ENCODE results near the gene TBATA.

TBATA gene

GRCh38 chr10:70786799-70787415 lies 1.7 kb upstream of the TBATA start:
- Histone ChIP-seq H3K4me3 (no peak overlapping the region), H3K9ac (peak overlapping the region in 2 of 11 experiments; percentile 32 to 39; a peak in 4 of 22 replicates), H3K4me2 (peak overlapping the region in 10 of 11 experiments; percentile 22 to 91 (median 72); a peak in 19 of 22 replicates), H3K36me3 (no peaks in the 10 kb centered on the region), H3K9me3 (replicated peaks in 1 of 11) (no peaks in the 10 kb centered on the region), H4K20me1 (no peaks in the 10 kb centered on the region), H3K4me1 (peaks cover 36 to 66% (median 51%) of the 10 kb centered on the region in 10 experiments), H3K27ac (peak overlapping the region in 7 of 11 experiments; percentile 21 to 50 (median 30); a peak in 12 of 22 replicates), H3K27me3 (no peaks in the 10 kb centered on the region)
- no peak for TF ChIP-seq Cebpa-rat (IDR thresholded peaks at IDR 0.05)

DNA sequence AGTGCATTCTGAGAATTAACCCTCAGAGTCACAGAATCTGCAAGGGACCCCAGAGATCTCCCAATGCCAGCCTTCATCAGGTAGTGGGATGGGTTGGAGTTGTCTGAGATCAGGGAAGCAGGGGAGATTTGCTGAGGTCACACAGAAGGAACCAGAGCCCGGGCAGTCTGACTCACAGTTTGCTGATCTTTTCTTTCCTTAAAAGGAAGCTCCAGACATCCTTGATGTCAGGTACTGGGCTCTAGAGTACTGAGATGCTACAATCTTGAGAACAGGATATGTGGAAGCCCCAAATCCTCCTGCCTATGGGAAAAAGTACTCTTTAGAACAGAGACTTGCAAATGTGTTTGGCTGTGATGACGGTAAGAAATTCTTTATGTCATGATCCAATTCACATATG lies 706 bp downstream of the TBATA start:
- no peak for TF ChIP-seq Cebpa-rat (IDR thresholded peaks at IDR 0.05)
- Histone ChIP-seq H3K36me3 (no peaks in the 10 kb centered on the region), H4K20me1 (no peaks in the 10 kb centered on the region), H3K4me2 (peak overlapping the region in 10 of 11 experiments; percentile 63 to 91 (median 74); a peak in 18 of 22 replicates), H3K27me3 (no peaks in the 10 kb centered on the region), H3K9ac (no peak overlapping the region; a peak in 1 of 22 replicates), H3K27ac (peak overlapping the region in 3 of 11 experiments; percentile 29 to 57 (median 55); a peak in 3 of 22 replicates), H3K4me1 (peaks cover 40 to 77% (median 61%) of the 10 kb centered on the region in 10 experiments), H3K4me3 (no peak overlapping the region), H3K9me3 (replicated peaks in 1 of 11) (no peaks in the 10 kb centered on the region)

DNA sequence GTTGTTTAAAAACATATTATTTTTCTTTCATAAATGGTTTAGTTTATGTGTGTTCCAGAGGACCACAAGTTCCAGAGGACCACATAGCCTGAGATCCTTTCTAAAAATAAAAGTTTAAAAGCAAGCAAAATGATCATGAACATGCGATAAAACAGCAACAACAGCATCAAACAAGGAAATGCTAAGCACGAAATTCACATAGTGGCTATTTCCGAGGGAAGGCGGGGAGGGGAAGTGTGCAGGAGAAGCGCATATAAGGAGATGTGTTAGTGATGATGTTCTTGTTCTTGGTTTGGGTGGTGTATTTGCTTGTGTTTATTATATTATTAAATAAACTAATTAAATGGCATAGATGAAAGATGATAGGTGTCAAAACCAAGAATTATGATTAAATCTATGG lies 1.2 kb downstream of the TBATA start:
- H3K4me2 ChIP-seq, result peak overlapping the region in 7 of 11 experiments; percentile 70 to 91 (median 75); a peak in 11 of 22 replicates
- no peak overlapping the region for H3K9ac ChIP-seq
- no peak overlapping the region for H3K4me3 ChIP-seq
- H4K20me1 ChIP-seq, result no peaks in the 10 kb centered on the region
- no peak overlapping the region for H3K27ac ChIP-seq
- peaks cover 45 to 82% (median 65%) of the 10 kb centered on the region in 10 experiments for H3K4me1 ChIP-seq
- H3K27me3 ChIP-seq, result no peaks in the 10 kb centered on the region
- H3K9me3 ChIP-seq (replicated peaks in 1 of 11), result no peaks in the 10 kb centered on the region
- H3K36me3 ChIP-seq, result no peaks in the 10 kb centered on the region
- TF ChIP-seq Cebpa-rat (IDR thresholded peaks at IDR 0.05), result no peak

DNA sequence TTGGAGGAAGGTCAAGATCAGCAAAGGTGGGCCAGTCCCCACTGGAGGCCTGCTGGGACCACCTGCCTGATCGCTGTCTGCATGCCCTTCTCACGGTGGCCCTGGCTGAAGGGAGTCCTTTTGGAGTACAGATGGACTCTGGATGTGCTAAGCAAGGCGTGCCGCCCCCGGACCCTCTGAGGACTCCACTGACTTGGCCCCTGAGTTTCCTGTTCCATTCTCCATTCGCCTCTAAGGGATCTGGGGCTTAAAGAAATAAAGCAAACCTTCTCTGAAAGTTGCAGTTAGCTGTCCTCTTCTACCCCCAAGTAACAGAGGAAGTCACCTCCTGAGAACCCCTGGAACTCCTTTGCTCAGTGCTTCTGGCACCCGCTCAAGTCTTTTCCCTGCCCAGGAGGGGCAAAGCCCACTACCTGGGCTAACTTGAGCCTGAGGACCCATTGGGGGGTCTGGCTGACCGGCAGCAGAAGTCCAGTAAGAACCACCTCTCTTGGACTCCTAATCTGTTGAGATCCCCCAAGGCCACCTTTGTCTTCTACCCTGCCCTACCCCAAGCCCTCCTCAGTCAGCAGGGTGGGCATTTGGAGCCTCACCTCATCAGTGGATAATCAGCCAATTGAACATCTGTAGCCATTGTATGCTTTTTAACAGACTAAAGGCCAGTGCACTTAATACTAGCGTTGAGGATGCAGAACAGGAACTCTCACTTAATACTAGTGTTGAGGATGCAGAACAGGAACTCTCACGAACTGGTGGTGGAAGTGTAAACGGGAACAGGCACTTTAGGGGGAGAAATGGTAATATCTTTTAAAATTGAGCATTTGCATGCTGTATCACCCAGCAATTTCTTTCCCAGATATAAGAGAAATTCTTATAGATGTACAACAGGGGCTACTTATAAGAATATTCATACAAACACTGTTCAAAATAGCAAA lies 2.2 kb downstream of the TBATA start:
- H3K36me3 ChIP-seq, result no peaks in the 10 kb centered on the region
- no peak for TF ChIP-seq Cebpa-rat (IDR thresholded peaks at IDR 0.05)
- H3K27ac ChIP-seq, result peak overlapping the region in 5 of 11 experiments; percentile 7 to 39 (median 25); a peak in 6 of 22 replicates
- H3K27me3 ChIP-seq, result no peaks in the 10 kb centered on the region
- no peaks in the 10 kb centered on the region for H4K20me1 ChIP-seq
- H3K4me2 ChIP-seq, result peak overlapping the region; percentile 37 to 79 (median 63)
- no peak overlapping the region for H3K4me3 ChIP-seq
- no peaks in the 10 kb centered on the region for H3K9me3 ChIP-seq (replicated peaks in 1 of 11)
- peaks cover 53 to 85% (median 73%) of the 10 kb centered on the region in 10 experiments for H3K4me1 ChIP-seq
- H3K9ac ChIP-seq, result no peak overlapping the region; a peak in 2 of 22 replicates

DNA sequence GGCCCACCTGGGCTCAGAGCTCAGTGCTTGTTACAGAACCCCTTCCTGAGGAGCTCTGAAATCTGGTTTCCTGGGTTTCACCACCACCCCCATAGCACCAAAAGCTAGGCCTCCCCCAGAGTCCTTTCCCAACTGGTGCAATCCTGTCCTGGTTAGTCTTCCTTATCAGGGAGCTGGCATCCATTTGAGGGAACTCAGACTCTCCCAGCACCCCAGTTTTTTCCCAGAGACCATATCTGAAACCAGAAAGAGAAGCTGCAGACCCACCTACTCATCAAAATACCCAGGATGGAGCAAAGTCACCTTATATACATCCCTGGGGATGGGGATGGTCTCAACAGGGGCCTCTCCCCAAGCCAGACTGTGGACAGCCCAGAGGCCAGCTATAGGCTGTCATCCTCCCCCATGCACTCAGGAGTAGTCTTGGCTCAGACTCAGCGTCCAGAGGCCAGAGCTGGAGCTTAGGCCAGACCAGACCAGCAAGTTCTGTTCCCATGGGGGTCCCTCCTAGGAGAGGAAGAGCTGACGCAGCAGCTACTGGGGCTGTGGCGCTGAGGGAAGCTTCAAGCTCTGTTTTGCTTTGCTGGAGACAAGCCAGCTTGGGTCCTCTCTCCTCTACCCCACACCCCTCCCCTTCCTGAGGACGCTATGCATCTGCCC lies 3.0 kb downstream of the TBATA start:
- no peaks in the 10 kb centered on the region for H3K9me3 ChIP-seq (replicated peaks in 1 of 11)
- TF ChIP-seq Cebpa-rat (IDR thresholded peaks at IDR 0.05), result no peak
- no peaks in the 10 kb centered on the region for H3K27me3 ChIP-seq
- H3K9ac ChIP-seq, result no peak overlapping the region; a peak in 2 of 22 replicates
- H3K4me1 ChIP-seq, result peaks cover 53 to 80% (median 72%) of the 10 kb centered on the region in 10 experiments
- peak overlapping the region; percentile 37 to 79 (median 63) for H3K4me2 ChIP-seq
- no peaks in the 10 kb centered on the region for H3K36me3 ChIP-seq
- H4K20me1 ChIP-seq, result no peaks in the 10 kb centered on the region
- H3K27ac ChIP-seq, result peak overlapping the region in 5 of 11 experiments; percentile 7 to 39 (median 25); a peak in 7 of 22 replicates
- no peak overlapping the region for H3K4me3 ChIP-seq

GRCh38 chr10:70781461-70782051 lies 3.6 kb downstream of the TBATA start:
- no peaks in the 10 kb centered on the region for H3K27me3 ChIP-seq
- no peaks in the 10 kb centered on the region for H4K20me1 ChIP-seq
- peak overlapping the region in 9 of 11 experiments; percentile 44 to 79 (median 64); a peak in 12 of 22 replicates for H3K4me2 ChIP-seq
- no peaks in the 10 kb centered on the region for H3K9me3 ChIP-seq (replicated peaks in 1 of 11)
- H3K36me3 ChIP-seq, result no peaks in the 10 kb centered on the region
- peak overlapping the region in 1 of 11 experiments; percentile 32; a peak in 3 of 22 replicates for H3K27ac ChIP-seq
- no peak for TF ChIP-seq Cebpa-rat (IDR thresholded peaks at IDR 0.05)
- no peak overlapping the region for H3K9ac ChIP-seq
- H3K4me1 ChIP-seq, result peaks cover 48 to 73% (median 66%) of the 10 kb centered on the region in 10 experiments
- no peak overlapping the region for H3K4me3 ChIP-seq

- Histone ChIP-seq H3K4me1 (peaks cover 44 to 65% (median 58%) of the 10 kb centered on the region in 10 experiments), H3K9me3 (replicated peaks in 1 of 11) (no peaks in the 10 kb centered on the region), H3K36me3 (no peaks in the 10 kb centered on the region), H3K4me3 (no peak overlapping the region), H3K9ac (no peak overlapping the region), H3K27me3 (no peaks in the 10 kb centered on the region), H4K20me1 (no peaks in the 10 kb centered on the region), H3K4me2 (peak overlapping the region in 3 of 11 experiments; percentile 63 to 78 (median 69); a peak in 3 of 22 replicates), H3K27ac (no peak overlapping the region; a peak in 3 of 22 replicates)
- no peak for TF ChIP-seq Cebpa-rat (IDR thresholded peaks at IDR 0.05)
Observed at GRCh38 chr10:70780772-70781171, 4.4 kb downstream of the TBATA start.

DNA sequence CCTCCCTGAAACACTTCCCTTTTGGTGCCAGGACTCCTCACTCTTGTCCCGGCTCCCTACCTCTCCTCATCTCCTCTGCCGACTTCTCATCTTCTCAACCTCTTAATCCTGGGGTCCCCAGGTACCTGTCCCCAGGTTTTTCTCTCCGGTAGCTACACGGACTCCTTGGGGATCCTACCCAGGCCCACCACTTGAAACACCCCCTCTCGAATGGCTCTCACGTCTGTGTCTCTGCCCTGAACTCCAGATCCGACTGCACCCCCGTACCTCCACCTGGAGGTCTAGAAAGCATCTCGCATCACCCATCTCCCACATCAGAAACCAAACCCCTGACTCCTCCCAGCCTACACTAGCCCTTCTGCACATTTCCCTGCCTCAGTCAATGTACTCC lies 4.8 kb downstream of the TBATA start:
- no peaks in the 10 kb centered on the region for H3K36me3 ChIP-seq
- H3K9me3 ChIP-seq (replicated peaks in 1 of 11), result no peaks in the 10 kb centered on the region
- no peak for TF ChIP-seq Cebpa-rat (IDR thresholded peaks at IDR 0.05)
- no peak overlapping the region for H3K9ac ChIP-seq
- H3K4me2 ChIP-seq, result peak overlapping the region in 5 of 11 experiments; percentile 52 to 78 (median 64); a peak in 8 of 22 replicates
- no peak overlapping the region for H3K4me3 ChIP-seq
- peak overlapping the region in 1 of 11 experiments; percentile 46; a peak in 3 of 22 replicates for H3K27ac ChIP-seq
- H3K4me1 ChIP-seq, result peaks cover 40 to 61% (median 54%) of the 10 kb centered on the region in 10 experiments
- no peaks in the 10 kb centered on the region for H3K27me3 ChIP-seq
- H4K20me1 ChIP-seq, result no peaks in the 10 kb centered on the region
